ENCODE results near the gene ZNF436. TPM values are rescaled to one million over a fixed set of nuclear protein-coding genes. Genes with fewer than 3 reads are reported as not detected.

Gene ZNF436
- 1 to 10 TPM; 7.2 to 7.3 TPM for total RNA-seq

DNA sequence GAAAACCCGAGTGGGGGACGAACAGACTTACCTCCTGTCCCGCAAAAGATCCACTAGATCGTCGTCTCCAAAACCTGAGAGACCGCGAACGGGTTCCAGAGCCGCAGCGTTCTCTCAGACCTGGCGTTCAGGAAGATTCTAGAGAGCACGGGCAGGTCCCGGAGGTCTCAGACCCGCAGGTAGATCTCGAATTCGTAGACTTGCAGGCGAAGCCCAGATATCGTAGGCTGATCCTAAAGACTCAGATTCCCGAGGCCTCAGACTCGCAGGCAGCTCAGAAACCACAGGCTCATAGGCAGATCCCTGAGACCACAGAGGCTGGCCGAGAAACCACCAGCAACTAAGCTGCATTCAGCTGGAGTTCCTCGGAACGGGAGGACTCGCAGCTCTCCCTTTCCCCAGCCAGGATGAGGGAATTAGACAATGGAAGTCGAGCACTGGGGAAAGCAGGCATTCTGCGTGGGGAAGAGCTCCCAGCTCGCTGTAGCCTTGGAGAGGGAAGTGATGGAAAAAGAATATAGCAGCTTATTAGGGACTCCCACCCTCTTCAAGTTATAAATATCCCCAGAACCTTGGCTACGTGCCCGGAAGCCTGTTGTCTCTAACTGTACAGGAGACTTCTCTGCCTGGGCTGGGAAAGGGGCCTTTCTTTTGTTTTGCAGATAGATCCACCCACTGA is at the start of gene ZNF436:
ZNF436 (minus strand) TSS at position 502 of the 679 bp plus-strand sequence. CDS start 1,831 bp downstream, outside the sequence.

DNA sequence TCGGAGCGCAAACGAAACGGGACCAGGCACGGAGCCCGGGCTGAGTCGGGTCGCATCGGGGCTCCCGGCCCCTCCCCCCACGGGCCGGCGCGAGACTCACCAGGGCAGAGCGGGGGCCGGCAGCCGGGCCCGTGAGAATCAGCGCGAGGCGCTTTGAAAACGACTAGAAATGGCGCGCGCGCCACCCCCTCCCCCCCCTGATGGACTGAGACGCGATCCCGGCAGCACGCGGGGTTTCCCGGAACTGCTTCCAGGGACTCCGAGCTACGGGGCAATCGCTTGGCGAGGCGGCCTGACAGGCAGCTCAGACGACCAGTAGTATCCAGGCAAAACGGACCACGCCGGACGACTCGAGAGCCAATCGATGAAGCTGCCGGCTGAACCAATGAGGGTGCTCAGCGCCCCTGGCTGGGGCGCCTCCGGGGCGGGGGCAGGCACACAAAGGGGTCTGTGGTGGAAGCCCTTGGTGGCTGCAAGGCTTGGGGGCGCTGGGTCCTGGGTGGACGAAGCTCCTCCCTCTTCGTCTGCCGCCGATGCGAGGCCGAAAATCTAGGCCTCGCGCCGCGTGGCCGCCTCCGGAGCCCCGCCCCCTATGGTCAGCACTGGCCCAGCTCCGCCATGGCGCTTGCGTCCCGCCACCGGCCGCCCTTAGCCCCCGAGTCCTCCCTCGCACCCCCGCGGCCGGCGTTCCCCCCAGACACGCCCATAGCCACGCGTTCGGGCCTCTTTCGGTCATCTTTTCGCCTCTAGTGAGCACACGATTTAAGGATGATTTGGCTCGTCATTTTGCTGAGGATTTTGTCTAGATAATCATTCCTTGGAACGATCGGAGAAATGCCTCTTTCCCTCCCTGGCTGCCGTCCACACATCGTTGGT is 25.3 kb downstream of the ZNF436 start, which contains the start of gene HNRNPR:
HNRNPR (minus strand) TSS at position 174 of the 876 bp plus-strand sequence. CDS start 3,276 bp downstream, outside the sequence.

Other genes with a start within 250 kb of the ZNF436 start
- gene LUZP1, start 201.0 kb downstream of the ZNF436 start, total RNA-seq, result 10 to 100 TPM; 17.8 to 18.7 TPM
- not detected for gene HTR1D, start 152.3 kb downstream of the ZNF436 start, total RNA-seq
- gene HNRNPR, start 25.6 kb downstream of the ZNF436 start, total RNA-seq, result 100 to 1,000 TPM; 157 to 163 TPM
- 10 to 100 TPM; 59.4 to 62.2 TPM for gene TCEA3, start 54.9 kb upstream of the ZNF436 start, total RNA-seq
- gene ASAP3, start 114.3 kb upstream of the ZNF436 start, total RNA-seq, result under 1 TPM; 0.25 to 0.53 TPM
- 10 to 100 TPM; 53.4 to 54.5 TPM for gene E2F2, start 161.4 kb upstream of the ZNF436 start, total RNA-seq
- gene ID3, start 189.7 kb upstream of the ZNF436 start, total RNA-seq, result 10 to 100 TPM; 32.0 TPM

All from activated naive CD4-positive, alpha-beta T cell treated with anti-CD3 and anti-CD28 coated beads, Interleukin-2, amount 10 ng/mL, durations not matched to agents 5 hours and 36 hours (primary cell).